Measurements from ENCODE around the gene BCL2. TPM values are rescaled to one million over a fixed set of nuclear protein-coding genes. Genes with fewer than 3 reads are reported as not detected.

The BCL2 gene
- total RNA-seq, 1 experiment from 2014 or later, result 0.07 TPM

GRCh38 chr18:63181706-63182309 is 137.8 kb downstream of the BCL2 start:
- DNase-seq (ENCODE audit: low read depth), result no peak

GRCh38 chr18:63180971-63181376 is 138.6 kb downstream of the BCL2 start:
- DNase-seq (ENCODE audit: low read depth), result no peak

DNA sequence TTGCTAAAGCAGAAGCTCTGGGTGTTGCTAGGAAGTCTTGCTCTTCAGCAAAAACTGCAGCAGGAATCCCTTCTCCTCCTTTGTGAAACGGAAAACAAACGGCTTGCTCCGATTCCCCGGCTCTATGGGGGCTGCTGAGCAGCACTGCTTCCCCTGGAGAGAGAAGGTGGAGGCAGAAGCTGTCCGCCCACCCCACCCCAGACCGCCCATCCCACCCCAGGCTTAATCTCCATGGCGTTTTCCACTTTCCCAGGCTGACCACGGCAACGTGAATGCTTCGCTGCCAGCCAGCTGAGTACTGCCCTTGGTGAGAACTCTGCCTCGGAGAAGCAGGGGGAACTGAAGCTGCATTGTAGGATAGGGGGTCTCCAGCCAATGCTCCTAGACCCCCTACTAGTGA is 139.2 kb downstream of the BCL2 start:
- DNase-seq (ENCODE audit: low read depth), result no peak

DNA sequence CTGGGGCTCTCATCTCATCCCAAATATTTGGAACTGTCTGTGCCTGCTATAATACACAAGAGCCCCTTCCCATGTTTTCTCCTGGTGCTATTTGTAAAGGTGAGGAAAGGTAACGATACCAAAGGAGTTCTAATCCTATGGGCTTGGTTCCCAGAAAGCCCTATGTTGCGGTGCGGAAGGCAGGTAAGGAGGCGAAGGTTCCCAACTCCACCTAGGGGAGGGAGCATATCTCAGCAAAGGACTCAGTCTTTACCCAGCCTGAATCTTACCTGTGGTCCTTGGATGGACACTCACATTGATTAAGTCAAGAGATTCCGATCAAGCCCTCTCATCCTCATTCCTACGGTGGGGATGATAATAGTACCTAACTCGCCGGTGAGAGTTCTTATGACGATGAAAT is 140.1 kb downstream of the BCL2 start:
- no peak for DNase-seq (ENCODE audit: low read depth)

- DNase-seq (ENCODE audit: low read depth), result no peak
Measured at GRCh38 chr18:63178971-63179370, 140.6 kb downstream of the BCL2 start.

- no peak for DNase-seq (ENCODE audit: low read depth)
Measured at GRCh38 chr18:63177919-63178821, 141.4 kb downstream of the BCL2 start.

GRCh38 chr18:63177259-63177658 is 142.3 kb downstream of the BCL2 start:
- DNase-seq (ENCODE audit: low read depth), result no peak

GRCh38 chr18:63175264-63175663 is 144.3 kb downstream of the BCL2 start:
- DNase-seq (ENCODE audit: low read depth), result no peak

DNA sequence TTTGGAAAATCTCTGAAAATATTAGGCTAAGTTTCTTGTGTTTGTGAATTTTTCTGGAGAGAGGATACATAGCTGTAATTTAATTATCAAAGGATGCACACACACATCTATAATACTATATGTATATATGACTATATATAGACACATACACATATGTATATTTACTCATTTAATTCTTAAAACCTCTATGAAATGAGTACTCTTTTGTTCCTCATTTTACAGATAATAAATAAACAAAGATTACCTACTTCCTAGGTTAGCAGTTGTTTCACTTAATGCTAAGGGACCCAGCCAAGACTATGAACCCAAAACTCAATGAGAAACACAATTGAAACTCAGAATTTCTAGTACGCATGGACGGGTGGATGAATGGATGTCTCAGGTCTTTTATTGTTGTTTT is 145.6 kb downstream of the BCL2 start:
- no peak for DNase-seq (ENCODE audit: low read depth)

DNA sequence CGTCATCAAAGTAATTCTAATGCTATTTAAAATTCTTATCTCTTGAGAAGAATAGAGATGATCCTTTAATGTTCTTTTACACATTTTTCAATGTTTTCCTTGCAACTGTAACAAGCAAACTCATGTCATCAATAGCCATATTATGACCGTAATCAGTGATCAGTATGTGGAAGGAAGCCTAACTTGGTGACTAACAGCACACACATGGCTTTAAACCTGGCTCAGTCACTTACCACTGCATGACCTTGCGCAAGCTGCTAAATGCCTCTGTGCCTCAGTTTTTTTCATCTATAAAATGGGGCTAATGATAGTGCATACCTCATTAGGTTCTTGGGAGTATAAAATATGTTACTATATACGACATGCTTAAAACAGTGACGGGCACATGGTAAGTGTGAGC is 149.7 kb downstream of the BCL2 start:
- DNase-seq (ENCODE audit: low read depth), result no peak

DNA sequence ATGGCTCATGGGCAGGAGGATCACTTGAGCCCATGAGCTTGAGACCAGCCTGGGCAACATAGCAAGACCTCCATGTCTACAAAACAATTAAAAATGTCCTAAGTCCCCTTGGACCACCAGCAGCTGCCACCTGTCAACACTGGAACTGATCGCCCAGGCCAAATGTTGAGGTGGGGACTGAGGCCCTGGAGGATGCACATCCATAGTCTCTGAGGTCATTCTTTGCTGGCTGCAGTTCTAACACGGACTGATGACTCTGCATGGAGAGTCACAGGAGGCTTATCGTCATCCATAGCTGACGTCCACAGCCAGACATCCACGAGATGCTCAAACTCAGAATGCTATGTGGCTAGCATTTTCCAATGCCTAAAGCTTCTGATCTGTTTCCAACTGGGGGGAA is 151.3 kb downstream of the BCL2 start:
- no peak for DNase-seq (ENCODE audit: low read depth)

DNA sequence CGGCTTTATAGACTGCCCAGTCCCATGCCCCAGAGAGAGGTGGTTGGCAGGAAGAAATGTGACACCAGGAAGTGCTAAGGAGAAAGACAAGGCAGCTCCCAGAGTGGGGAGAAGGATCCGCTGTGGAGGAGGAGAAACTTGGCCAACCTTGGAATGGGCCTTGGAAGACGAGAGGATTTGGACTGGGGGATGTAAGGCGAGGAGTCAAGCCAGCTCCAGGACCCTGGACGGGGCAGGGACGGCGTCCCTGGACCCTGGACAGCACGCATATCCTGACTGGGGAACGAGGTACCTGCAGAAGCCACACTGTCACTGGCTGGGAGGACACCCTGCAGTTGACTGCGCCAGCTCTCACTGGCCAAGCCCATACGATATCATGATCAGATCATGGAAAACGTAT is 153.4 kb downstream of the BCL2 start:
- DNase-seq (ENCODE audit: low read depth), result no peak

GRCh38 chr18:63164396-63164795 is 155.2 kb downstream of the BCL2 start:
- DNase-seq (ENCODE audit: low read depth), result no peak

DNA sequence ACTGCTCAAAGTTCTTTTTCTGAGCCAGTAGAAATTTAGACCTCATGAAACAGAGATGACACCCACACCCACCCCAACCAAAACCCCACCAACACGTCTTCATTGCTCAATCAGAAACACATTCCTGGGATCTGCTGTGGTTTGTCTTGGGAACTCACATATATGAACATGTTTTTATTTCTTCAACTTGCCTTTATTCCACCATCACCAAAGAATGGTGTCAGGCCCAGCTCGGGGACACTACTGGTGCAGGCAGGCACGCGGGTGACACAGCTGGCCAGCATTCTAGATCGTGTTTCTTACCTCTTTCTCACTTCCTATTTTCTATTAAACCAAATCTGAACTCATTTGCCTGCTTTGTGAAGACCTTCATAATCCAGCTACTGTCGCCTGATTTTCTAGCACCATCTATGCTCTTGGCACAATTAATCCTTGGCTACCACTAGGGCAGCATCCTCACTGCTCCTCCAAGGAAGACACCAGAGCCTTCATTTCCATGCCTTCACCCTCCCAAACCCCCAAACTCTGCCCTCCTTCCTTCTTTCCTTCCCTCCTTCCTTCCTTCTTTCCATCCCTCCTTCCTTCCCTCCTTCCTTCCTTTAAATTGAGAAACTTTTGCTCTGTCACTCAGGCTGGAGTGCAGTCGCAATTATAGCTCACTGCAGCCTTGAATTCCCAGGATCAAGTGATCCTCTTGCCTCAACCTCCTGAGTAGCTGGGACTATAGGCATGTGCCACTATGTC is 157.1 kb downstream of the BCL2 start:
- no peak for DNase-seq (ENCODE audit: low read depth)

- peak; percentile 81 for DNase-seq (ENCODE audit: low read depth)
Measured at GRCh38 chr18:63161761-63162195, 157.8 kb downstream of the BCL2 start.

DNA sequence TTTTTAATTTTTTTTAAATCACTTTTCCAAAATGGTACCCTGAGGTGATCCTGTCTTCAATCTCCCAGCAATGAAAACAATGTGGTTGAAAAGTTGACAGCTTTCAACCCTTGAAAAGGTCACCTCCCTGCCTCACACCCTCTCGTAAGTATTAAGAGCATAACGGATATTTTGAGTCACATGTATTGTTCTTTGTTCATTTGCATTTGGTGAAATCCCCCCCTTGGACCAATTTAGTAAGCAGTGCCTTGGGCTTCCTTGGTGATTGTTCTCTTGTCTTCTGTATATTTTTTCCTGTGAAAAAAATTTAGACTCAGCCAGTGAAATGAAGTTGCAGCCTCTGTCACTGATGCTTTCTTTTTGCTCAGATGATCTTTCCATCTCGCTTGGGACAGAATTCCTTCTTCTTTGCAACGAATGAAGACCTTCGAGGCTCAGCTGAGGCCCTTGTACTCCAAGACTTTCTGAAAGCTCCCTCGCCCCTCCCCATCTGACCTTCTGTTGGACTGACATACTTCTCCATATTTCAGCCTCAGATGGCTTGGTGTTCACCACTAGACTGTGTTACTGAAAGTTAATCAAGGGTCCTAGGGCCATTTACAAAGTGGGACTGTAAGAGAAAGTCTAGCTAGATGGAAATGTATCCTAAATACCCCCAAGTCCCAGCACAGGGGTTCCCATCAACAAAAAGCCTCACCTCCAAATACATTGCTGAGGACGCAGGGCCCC is 158.4 kb downstream of the BCL2 start:
- no peak for DNase-seq (ENCODE audit: low read depth)

DNA sequence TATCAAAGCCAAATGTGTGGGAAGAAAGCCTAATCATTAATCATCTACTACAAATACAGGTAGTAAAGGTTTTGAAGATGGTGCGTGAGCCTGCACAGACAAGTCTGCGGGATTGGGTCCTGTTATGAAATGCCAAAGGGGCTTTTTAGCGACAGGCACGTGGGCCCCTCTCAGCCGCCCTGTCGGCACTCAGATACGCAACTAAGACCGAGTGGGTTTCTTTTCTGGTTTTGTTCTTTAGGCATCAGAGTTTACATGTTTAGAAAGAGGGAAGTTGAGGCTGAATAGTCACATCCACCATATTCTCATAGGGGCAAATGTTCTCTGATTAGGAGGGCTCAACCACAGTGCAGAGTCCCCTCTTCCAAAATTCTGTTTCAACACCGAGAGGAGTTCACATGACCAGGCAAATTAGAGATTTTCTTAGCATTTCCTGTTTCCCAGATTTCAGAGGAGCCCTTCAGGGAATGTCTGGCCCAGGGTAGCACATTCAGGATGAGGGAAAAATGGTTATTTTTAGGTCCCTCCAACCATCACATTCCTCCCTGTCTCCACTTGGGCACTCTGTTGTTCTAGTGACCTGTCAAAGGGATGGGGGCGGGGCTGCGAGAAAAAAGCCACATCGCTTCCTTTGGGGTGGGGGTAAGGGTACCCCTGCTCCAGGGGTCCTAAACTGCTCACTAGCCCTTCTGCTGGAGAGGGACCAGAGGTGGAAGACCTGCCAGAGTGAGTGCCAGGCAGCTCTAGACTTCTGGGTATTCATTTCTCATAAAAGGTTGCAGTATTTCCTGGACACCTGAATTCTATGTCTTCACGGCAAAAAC is 159.2 kb downstream of the BCL2 start:
- DNase-seq (ENCODE audit: low read depth), result no peak

GRCh38 chr18:63159590-63159989 is 160.0 kb downstream of the BCL2 start:
- no peak for DNase-seq (ENCODE audit: low read depth)

GRCh38 chr18:63158676-63159291 is 160.8 kb downstream of the BCL2 start:
- DNase-seq (ENCODE audit: low read depth), result no peak

DNA sequence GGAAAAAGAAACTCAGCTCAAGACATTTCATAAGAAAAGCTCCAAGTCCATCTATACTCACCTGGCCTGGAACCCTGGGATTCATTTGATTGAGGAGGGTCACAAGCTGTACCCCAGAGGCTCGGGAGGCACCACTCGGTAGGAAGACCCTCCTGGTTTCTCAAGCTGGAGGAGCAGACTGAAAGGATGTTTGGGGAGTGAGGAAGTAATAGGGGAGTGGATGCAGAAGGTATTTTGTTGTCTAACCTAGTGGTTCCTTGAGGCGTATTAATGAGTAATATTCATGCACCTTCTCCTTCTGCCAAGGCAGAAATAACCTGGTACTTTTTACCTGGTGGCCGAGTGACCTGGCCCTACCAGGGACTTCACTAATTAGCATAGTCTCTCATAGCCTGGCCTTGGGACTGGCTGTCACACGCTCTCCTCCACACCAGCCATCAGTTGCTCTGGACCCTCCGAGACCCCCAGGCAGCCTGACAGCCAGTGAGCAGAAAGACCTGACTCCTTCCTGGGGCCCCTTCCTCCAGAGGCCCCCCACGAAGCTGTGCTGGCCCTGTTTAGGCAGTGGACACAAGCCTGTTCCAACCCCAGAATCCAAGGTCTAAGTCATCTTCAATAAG is 161.4 kb downstream of the BCL2 start:
- DNase-seq (ENCODE audit: low read depth), result no peak

Measured in M059J (cell line).